GM12878 (cell line): ENCODE results near the gene RAP1GAP2. TPM values are rescaled to one million over a fixed set of nuclear protein-coding genes. Genes with fewer than 3 reads are reported as not detected.

Source experiments
- ATAC-seq: fragments of 200-7000 bp; cut with Tn5 transposase; 3 replicates; pipeline ENCODE4 v1.9.1; 2020; ENCODE audit warnings: mild to moderate bottlenecking, moderate library complexity
- BruUV-seq: library from RNA; stranded (reverse); fragments of 400-500 nt; replicated peaks from 2 replicates; lab custom pipeline; 2021; lab: Mats Ljungman, UMichigan
- CTCF ChIA-PET: fragments of 300-600 bp; sonication (Branson Sonifier 250); formaldehyde crosslinking; extraction: SDS; loops from one replicate; lab custom pipeline; 2021; ENCODE audit warnings: inconsistent platforms; lab: Yijun Ruan, JAX
- POLR2A ChIA-PET: fragments of 350-600 bp; formaldehyde crosslinking; extraction: SDS; loops from one replicate; lab custom pipeline; 2021; ENCODE audit warnings: inconsistent platforms; lab: Charles Lee
- RAD21 ChIA-PET: fragments of 300-600 bp; sonication (Branson Sonifier 250); formaldehyde crosslinking; loops from one replicate; lab custom pipeline; 2023; ENCODE audit warnings: antibody characterized with exemption; ENCODE audit not compliant: unreplicated experiment; lab: Charles Lee
- SMC1A ChIA-PET: fragments of 300-600 bp; sonication (Branson Sonifier 250); formaldehyde crosslinking; loops from one replicate; lab custom pipeline; 2023; ENCODE audit not compliant: unreplicated experiment, uncharacterized antibody; lab: Charles Lee
- DNase-seq: peaks from one replicate; pipeline ENCODE4 v3.0.0-alpha.2; 2011; ENCODE audit warnings: low read depth, low spot score
- FAIRE-seq: peaks from 3 replicates; lab custom pipeline; 2011; peaks lifted over from hg19 to GRCh38; lab: Jason Lieb, UNC
- H2AFZ ChIP-seq: 2 replicates; pipeline ENCODE4 v1.6.0; 2011; ENCODE audit warnings: low read depth, low read length, control low read depth; ENCODE audit not compliant: control insufficient read depth
- H3K27ac ChIP-seq: 2 replicates; pipeline ENCODE4 v1.5.1; 2011; ENCODE audit warnings: control low read depth; ENCODE audit not compliant: control insufficient read depth, insufficient read depth
- H3K27me3 ChIP-seq, 2 experiments: replicated peaks in 1 of 2; 2 replicates each; pipeline versions ENCODE4 v1.6.0 to v1.6.1; 2011; ENCODE audit warnings: low read length in 1 of 2; ENCODE audit not compliant: control insufficient read depth in 2 of 2, insufficient read depth in 2 of 2
- H3K36me3 ChIP-seq, 2 experiments: 2 replicates each; pipeline ENCODE4 v1.5.1; 2011; ENCODE audit warnings: low read length in 1 of 2; ENCODE audit not compliant: control insufficient read depth in 2 of 2, insufficient read depth in 2 of 2
- H3K4me1 ChIP-seq: 2 replicates; pipeline ENCODE4 v1.6.1; 2011; ENCODE audit warnings: mild to moderate bottlenecking, low read length, moderate library complexity, mixed read lengths; ENCODE audit not compliant: control insufficient read depth, insufficient read depth
- H3K4me2 ChIP-seq: 2 replicates; pipeline ENCODE4 v1.6.0; 2011; ENCODE audit warnings: control low read depth; ENCODE audit not compliant: control insufficient read depth, insufficient read depth
- H3K4me3 ChIP-seq: fragments of 200-600 bp; sonication (generic); 2 replicates; pipeline ENCODE4 v1.5.1; 2016
- H3K79me2 ChIP-seq: 2 replicates; pipeline ENCODE4 v1.6.0; 2011; ENCODE audit warnings: low read length; ENCODE audit not compliant: control insufficient read depth, insufficient read depth
- H3K9ac ChIP-seq: 2 replicates; pipeline ENCODE4 v1.8.0; 2011; ENCODE audit warnings: low read length, control low read depth, mixed read lengths; ENCODE audit not compliant: control insufficient read depth, insufficient read depth
- H3K9me3 ChIP-seq: replicated peaks from 3 replicates; pipeline ENCODE4 v1.5.1; 2011; ENCODE audit warnings: mild to moderate bottlenecking, low read length; ENCODE audit not compliant: control insufficient read depth, insufficient read depth
- H4K20me1 ChIP-seq: 2 replicates; pipeline ENCODE4 v1.6.0; 2011; ENCODE audit not compliant: control insufficient read depth, insufficient read depth
- BRCA1 ChIP-seq: IDR thresholded peaks from 2 replicates; pipeline ENCODE4 v1.6.1; 2011; ENCODE audit warnings: low read depth, low read length, improper control_type of control experiment
- CBFB ChIP-seq: IDR thresholded peaks from 2 replicates; pipeline ENCODE4 v1.6.1; 2016; ENCODE audit warnings: antibody characterized with exemption, low read depth
- EGR1 ChIP-seq, 2 experiments: IDR thresholded peaks; 1 replicate in 1 of 2; 2 replicates in 1 of 2; pipeline ENCODE4 v1.6.1; 2011 to 2012; ENCODE audit warnings: low read depth in 2 of 2, low read length in 2 of 2, borderline replicate concordance in 1 of 2, mild to moderate bottlenecking in 1 of 2, moderate library complexity in 1 of 2
- ELK1 ChIP-seq: IDR thresholded peaks from 2 replicates; pipeline ENCODE4 v1.6.1; 2012; ENCODE audit warnings: low read depth, low read length, improper control_type of control experiment
- GATAD2B ChIP-seq: fragments of 450-650 bp; conservative IDR thresholded peaks from 2 replicates; pipeline ENCODE4 v1.6.1; 2017; ENCODE audit warnings: low read depth, mild to moderate bottlenecking, moderate library complexity
- JUNB ChIP-seq: IDR thresholded peaks from 2 replicates; pipeline ENCODE4 v1.6.1; 2016; ENCODE audit warnings: antibody characterized with exemption, mild to moderate bottlenecking
- KDM1A ChIP-seq: fragments of 200-600 bp; sonication (generic); IDR thresholded peaks from 2 replicates; pipeline ENCODE4 v1.6.1; 2016; ENCODE audit warnings: borderline replicate concordance
- MTA3 ChIP-seq: IDR thresholded peaks from 2 replicates; pipeline ENCODE4 v1.6.1; 2012; ENCODE audit warnings: low read length, inconsistent platforms, borderline replicate concordance
- SUZ12 ChIP-seq: fragments of 200-600 bp; sonication (generic); IDR thresholded peaks from one replicate; pipeline ENCODE4 v1.6.1; 2018; ENCODE audit warnings: antibody characterized with exemption, mild to moderate bottlenecking; ENCODE audit not compliant: unreplicated experiment
- WGBS: methylation state at CpG from one replicate; pipeline ENCODE4 v1.1.6; 2016; ENCODE audit warnings: low lambda C conversion rate; ENCODE audit not compliant: insufficient replicate concordance, insufficient coverage; ENCODE audit errors: missing lambda C conversion rate; 5-methylcytosine and 5-hydroxymethylcytosine counted together
- in situ Hi-C: fragments of 300-500 bp; cut with MboI; formaldehyde crosslinking; loops from 9 replicates; pipeline ENCODE4 v1.14.3; 2018; ENCODE audit warnings: mixed read lengths
- intact Hi-C: fragments of 100-400 bp; cut with micrococcal nuclease; formaldehyde crosslinking; loops from one replicate; pipeline ENCODE4 v1.14.2; 2022; ENCODE audit not compliant: unreplicated experiment
- polyA plus RNA-seq, 11 experiments: library from polyadenylated mRNA; depleted of rRNA in 4 of 11; unstranded in 6 of 11; stranded (reverse) in 5 of 11; fragments of >200 nt; fragmentation: Nextera tagmentation in 4 of 11; fragmentation: Illumina TruSeq in 1 of 11; extraction: Ambion mirVana in 4 of 11; extraction: Trizol in 1 of 11; gene quantifications; 1 replicate in 1 of 11; 2 replicates in 10 of 11; pipeline versions ENCODE4 v1.2.1 to v1.2.3, GENCODE V29; 2011 to 2016; ENCODE audit warnings: inconsistent platforms in 2 of 11, missing spikeins in 2 of 11, low read depth in 1 of 11
- total RNA-seq, 4 experiments: library from RNA; depleted of rRNA in 3 of 4; stranded (reverse); fragments of >200 nt in 3 of 4; fragmentation: Illumina TruSeq in 1 of 4; extraction: Trizol in 1 of 4; gene quantifications; 2 replicates each; pipeline versions ENCODE4 v1.2.1 to v1.2.3, GENCODE V29; 2013 to 2021

RAP1GAP2 gene
- total and polyA plus RNA-seq, 10 of the 15 experiments (the other 5 are each of a cell fraction or from before 2014, with no cell fraction given), result 0.03 to 0.95 (median 0.49) TPM; not detected in 2

- ATAC-seq (0 out of 3 replicates have a peak, but pooled peaks have one; percentile 16), FAIRE-seq (no peak)
- in situ Hi-C loops (no loop called here), intact Hi-C loops (no loop called here)
- Histone ChIP-seq H3K4me1 (peaks cover 3% of the 10 kb centered on the region; the same call in 1 of the 2 replicates), H3K9me3 (no peaks in the 10 kb centered on the region), H3K36me3 (no peaks in the 10 kb centered on the region), H3K27me3 (peaks cover 0 to 3% of the 10 kb centered on the region in 2 experiments; a peak in 1 of 4 replicates), H4K20me1 (no peaks in the 10 kb centered on the region), H3K4me3 (no peak overlapping the region), H3K79me2 (no peaks in the 10 kb centered on the region), H3K4me2 (no peak overlapping the region), H3K9ac (no peak overlapping the region)
- ChIA-PET RAD21 (no interaction called here), CTCF (no interaction called here), SMC1A (no interaction called here)
- 3% methylated on average over 11 of the region's 11 CpGs for WGBS
- no TSS peak for BruUV-seq
- TF ChIP-seq ELK1, result no peak
- no peak for TF ChIP-seq JUNB
- no peak for TF ChIP-seq SUZ12
- TF ChIP-seq BRCA1, result no peak
- TF ChIP-seq KDM1A, result no peak
- TF ChIP-seq MTA3, result no peak
- no peak for TF ChIP-seq EGR1 (IDR thresholded peaks at IDR 0.05; ENCODE audit: borderline replicate concordance in 1 of 2, low read depth in 2 of 2, low read length in 2 of 2)
- TF ChIP-seq CBFB, result no peak
- TF ChIP-seq GATAD2B, result no peak
- TF ChIP-seq, all 136 proteins: peak for 0
- Histone ChIP-seq H3K27ac (no peak overlapping the region), H2AFZ (no peak overlapping the region)
- POLR2A ChIA-PET, result no interaction called here
- DNase-seq, result no peak
These were observed 2.4 kb downstream of the RAP1GAP2 start for GRCh38 chr17:2798678-2799077.
